Measurements from ENCODE around the gene PCDHB2. TPM values are rescaled to one million over a fixed set of nuclear protein-coding genes. Genes with fewer than 3 reads are reported as not detected.

The PCDHB2 gene
- total and polyA plus RNA-seq, 2 of the 4 experiments (the other 2 are of a cell fraction) = 0.36 to 0.46 TPM

DNA sequence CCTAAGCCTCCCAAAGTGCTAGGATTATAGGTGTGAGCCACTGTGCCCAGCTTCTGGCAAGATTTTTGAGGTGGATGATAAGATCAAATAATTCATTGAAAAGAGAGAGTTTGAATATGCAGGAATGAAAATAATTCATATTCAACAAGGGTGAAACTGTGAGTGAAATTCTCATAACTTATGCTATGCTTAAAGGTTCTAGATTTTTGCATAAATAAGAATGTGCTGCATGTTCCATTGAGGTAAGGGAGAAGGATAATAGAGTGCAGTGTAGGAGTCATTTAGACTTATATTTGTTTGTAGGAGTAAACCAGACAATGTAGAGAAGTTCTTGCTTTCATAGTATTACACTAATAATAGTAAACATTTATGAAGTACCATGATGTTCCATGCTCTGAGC is 12.2 kb upstream of the PCDHB2 start:
- H3K4me3 ChIP-seq (ENCODE audit: insufficient read depth, low read depth, low read length) = no peak overlapping the region
- dilution Hi-C loops (cut with HindIII; ENCODE audit: low sequenced_read_pairs, unreplicated experiment) (no loop called here), in situ Hi-C loops (cut with MboI; ENCODE audit: low sequenced_read_pairs) (no loop called here), intact Hi-C loops (cut with micrococcal nuclease) (no loop called here)
- ChIA-PET CTCF (no interaction called here), POLR2A (ENCODE audit: unreplicated experiment) (no interaction called here)
- no peak overlapping the region for H4K91ac ChIP-seq (ENCODE audit: insufficient read depth, low read depth, low read length)
- H3K36me3 ChIP-seq (ENCODE audit: control insufficient read depth, insufficient read depth, low read length) = no peaks in the 10 kb centered on the region
- ATAC-seq (ENCODE audit: low read depth) = no peak
- DNase-seq = no peak
- H3K56ac ChIP-seq (ENCODE audit: extremely low read depth, insufficient read depth, low read length) = no peak overlapping the region
- no peaks in the 10 kb centered on the region for H4K20me1 ChIP-seq (ENCODE audit: insufficient read depth, low read length)
- H3K27ac ChIP-seq (ENCODE audit: insufficient read depth, low read length) = no peak overlapping the region
- no peak overlapping the region for H4K5ac ChIP-seq (ENCODE audit: low read depth, low read length)
- H2AK9ac ChIP-seq (replicated peaks; ENCODE audit: low read depth, low read length, poor library complexity) = no peak overlapping the region
- H3K4me1 ChIP-seq (ENCODE audit: control insufficient read depth, insufficient read depth, low read length) = no peaks in the 10 kb centered on the region
- TF ChIP-seq FOS (IDR thresholded peaks at IDR 0.05; ENCODE audit: low read depth, low read length) (no peak), CEBPB (IDR thresholded peaks at IDR 0.05; ENCODE audit: low read depth, low read length) (no peak), USF2 (IDR thresholded peaks at IDR 0.05; ENCODE audit: low read depth, low read length) (no peak), NFE2L2 (IDR thresholded peaks at IDR 0.05; ENCODE audit: low read depth, low read length) (no peak), RCOR1 (IDR thresholded peaks at IDR 0.05; ENCODE audit: insufficient replicate concordance, low read length) (no peak), MXI1 (IDR thresholded peaks at IDR 0.05; ENCODE audit: borderline replicate concordance, low read depth, low read length) (no peak), BHLHE40 (IDR thresholded peaks at IDR 0.05; ENCODE audit: low read depth, low read length) (no peak), MAFK (IDR thresholded peaks at IDR 0.05; ENCODE audit: low read depth, low read length) (no peak), SMC3 (IDR thresholded peaks at IDR 0.05; ENCODE audit: low read depth, low read length) (no peak), MAZ (IDR thresholded peaks at IDR 0.05; ENCODE audit: borderline replicate concordance, low read depth, low read length) (no peak), POLR2A (IDR thresholded peaks at IDR 0.05; ENCODE audit: low read depth, low read length) (no peak)
- H2BK120ac ChIP-seq (ENCODE audit: low read depth, low read length) = no peak overlapping the region
- H4K8ac ChIP-seq (ENCODE audit: low read depth in 2 of 2, low read length in 2 of 2) = no peak overlapping the region
- no peak overlapping the region for H2AK5ac ChIP-seq (ENCODE audit: low read depth, low read length)
- H2BK5ac ChIP-seq (ENCODE audit: low read depth, low read length, poor library complexity, severe bottlenecking) = no peak overlapping the region
- no peaks in the 10 kb centered on the region for H3K9me3 ChIP-seq (ENCODE audit: control insufficient read depth, insufficient read depth, low read length)
- H3K9ac ChIP-seq (ENCODE audit: low read depth, low read length) = no peak overlapping the region
- H3K9me1 ChIP-seq (ENCODE audit: insufficient read depth, low read length) = no peaks in the 10 kb centered on the region
- H3K23ac ChIP-seq (ENCODE audit: low read depth, low read length) = no peak overlapping the region
- H2BK15ac ChIP-seq (ENCODE audit: low read depth, low read length) = no peak overlapping the region
- BruUV-seq (replicated peaks) = no TSS peak
- no peak overlapping the region for H3K18ac ChIP-seq (ENCODE audit: low read depth, low read length)
- no peak overlapping the region for H3K4me2 ChIP-seq (ENCODE audit: low read depth, low read length)
- H2BK20ac ChIP-seq (ENCODE audit: low read depth, low read length) = no peak overlapping the region
- H3K14ac ChIP-seq (replicated peaks; ENCODE audit: low read depth, low read length) = no peak overlapping the region
- H2AFZ ChIP-seq (replicated peaks; ENCODE audit: low read length, poor library complexity) = no peak overlapping the region
- H3K4ac ChIP-seq (ENCODE audit: low read depth, low read length) = no peak overlapping the region
- no peaks in the 10 kb centered on the region for H3K27me3 ChIP-seq (ENCODE audit: control insufficient read depth, insufficient read depth, low read length)
- no peaks in the 10 kb centered on the region for H3K79me1 ChIP-seq (ENCODE audit: low read depth in 1 of 2, low read length in 2 of 2)

All from IMR-90 (cell line).